Ecto neural progenitor cell (in vitro differentiated cells): Measurements from ENCODE around the gene NOTCH1.
"Not testable (repeated sequence)": the region's sequence is repeated elsewhere in the genome, so short reads cannot be mapped to it uniquely, and the experiment has no call there.

ENCODE experiments used
- DNase-seq: peaks from one replicate; pipeline ENCODE4 v3.0.0-alpha.2; 2018; ENCODE audit warnings: low spot score

NOTCH1 gene

DNA sequence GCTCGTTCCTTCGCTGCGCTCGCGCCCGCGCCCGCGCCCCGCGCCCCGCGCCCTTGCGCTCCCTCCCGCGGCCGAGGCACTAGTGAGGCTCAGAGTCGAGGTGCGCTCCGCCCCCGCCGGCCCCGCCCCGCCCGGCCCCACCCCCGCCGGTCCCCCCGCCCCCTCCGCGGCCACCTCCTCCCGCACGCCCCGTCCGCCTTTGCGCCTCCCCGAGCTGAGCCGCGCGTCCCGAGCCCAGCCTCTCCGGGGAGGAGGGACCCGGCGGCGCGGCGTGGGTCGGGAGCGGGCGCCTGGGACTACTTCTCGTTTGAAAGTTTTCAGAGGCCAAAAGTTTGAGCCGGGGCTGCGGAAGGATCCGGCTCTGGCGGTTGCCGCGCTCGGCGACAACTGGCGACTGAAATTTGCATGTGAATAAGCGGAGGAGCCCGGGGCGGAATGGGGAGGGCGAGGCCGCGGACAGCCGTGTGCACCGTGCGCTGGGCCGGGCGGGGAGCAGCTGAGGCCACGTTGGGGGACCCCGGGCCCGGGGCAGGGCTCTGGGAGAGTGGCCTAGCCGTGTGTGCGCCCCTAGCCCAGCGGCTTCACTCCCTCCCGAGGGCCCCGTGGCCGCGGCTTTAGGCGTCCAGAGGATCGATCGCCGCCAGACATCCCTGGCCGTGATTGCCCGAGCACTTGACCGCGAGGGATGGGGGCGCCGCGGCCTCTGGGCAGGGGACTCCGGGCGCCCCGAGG is at the start of gene NOTCH1:
NOTCH1 (minus strand) TSS at position 84 of the 732 bp plus-strand sequence. CDS start 262 bp downstream, outside the sequence.
- peak; percentile 93 for DNase-seq

DNA sequence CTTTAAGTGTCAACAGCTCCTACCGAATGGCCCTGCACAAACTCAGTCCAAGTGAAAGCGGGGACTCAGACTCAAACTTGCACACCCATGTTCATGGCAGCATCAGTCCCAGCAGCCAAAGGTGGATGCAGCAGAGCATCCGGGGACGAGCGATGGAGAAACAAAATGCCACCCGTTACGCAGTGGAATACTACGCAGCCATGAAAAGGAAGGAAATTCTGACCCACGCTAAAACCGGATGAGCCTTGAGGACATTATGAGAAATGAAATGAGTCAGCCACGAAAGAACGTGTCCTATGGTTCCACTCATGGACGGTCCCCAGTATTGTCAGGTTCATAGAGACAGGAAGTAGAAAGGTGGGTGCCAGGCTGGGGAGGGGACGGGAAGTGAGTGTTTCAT is 48.6 kb upstream of the NOTCH1 start:
- no peak for DNase-seq

DNA sequence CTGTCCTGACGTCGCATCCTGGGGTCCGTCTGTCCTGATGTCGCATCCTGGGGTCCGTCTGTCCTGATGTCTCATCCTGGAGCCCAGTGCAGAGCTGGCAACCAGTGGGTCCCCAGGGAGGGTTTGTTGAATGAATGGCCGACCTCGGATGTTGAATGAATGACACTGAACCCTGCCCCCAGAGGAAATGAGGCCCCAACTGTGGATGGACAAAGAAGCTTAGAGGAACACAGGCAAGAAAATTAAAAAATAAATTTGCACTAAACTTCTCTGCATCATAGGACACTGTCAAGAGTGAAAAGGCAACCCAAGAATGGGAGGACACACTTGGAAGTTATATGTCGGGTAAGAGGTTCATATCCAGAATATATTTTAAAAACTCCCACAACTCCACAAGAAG is 47.7 kb upstream of the NOTCH1 start:
- no peak for DNase-seq

DNA sequence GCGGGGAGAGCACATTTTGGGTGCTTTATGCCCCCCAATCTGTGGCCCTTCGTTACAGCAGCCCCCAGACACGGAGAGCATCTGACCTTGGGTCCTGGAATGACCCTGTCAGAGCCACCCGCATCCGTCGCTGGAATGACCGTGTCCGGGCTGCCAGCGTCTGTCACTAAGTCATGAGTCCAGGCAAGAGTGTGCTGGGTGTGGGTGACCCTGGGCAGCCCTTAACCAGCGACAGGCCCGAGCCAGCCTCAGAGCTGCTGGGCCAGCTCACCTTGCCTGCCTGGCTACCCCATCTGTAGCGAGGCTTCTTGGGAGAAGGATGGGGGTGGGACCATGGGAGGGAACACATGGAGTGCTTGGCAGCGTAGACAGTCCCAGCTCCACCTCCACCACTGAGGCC is 46.8 kb upstream of the NOTCH1 start:
- DNase-seq = no peak

DNA sequence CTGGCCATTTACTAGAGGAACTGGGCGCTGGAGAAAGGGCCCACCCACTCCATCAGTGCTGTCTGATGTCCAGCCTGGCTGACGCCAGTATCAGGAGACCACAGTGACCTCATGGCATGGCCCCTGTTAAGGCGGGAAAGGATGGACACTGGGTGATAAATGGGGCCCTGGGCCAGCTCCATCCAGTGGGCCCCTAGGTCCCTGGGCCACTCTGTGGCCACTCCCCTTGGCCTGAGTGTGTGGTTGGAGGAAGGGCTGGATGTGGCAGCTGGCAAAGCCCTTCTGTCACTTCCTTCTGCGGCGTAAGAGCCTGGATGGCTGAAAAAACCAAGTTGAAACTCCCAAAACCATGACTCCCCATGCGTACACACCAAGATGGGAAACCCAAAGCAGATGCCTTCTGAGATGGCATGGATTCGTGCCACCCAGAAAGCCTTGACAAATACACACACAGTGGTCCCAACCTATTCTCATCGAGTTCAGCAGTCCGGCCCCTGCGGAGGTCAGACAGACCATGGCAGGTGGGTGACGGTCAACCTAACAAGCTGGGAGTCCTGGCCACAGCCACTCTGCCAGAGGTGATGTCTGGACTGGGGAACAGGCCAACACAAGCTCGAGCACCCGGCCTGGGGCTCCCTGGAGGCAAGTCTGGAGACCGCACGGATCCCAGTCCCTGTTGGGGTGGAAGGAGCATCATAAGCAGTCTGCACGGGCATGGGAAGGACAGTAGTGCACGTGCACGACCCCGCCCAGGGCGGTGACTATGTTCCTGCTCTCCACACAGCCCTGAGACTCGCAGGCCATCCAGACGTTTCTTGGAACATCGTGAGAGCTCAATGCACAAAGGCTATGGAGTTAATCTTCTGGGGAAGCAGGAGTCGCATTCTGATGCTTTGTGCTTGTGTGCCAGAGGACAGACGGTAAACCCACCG is 45.2 kb upstream of the NOTCH1 start:
- no peak for DNase-seq

DNA sequence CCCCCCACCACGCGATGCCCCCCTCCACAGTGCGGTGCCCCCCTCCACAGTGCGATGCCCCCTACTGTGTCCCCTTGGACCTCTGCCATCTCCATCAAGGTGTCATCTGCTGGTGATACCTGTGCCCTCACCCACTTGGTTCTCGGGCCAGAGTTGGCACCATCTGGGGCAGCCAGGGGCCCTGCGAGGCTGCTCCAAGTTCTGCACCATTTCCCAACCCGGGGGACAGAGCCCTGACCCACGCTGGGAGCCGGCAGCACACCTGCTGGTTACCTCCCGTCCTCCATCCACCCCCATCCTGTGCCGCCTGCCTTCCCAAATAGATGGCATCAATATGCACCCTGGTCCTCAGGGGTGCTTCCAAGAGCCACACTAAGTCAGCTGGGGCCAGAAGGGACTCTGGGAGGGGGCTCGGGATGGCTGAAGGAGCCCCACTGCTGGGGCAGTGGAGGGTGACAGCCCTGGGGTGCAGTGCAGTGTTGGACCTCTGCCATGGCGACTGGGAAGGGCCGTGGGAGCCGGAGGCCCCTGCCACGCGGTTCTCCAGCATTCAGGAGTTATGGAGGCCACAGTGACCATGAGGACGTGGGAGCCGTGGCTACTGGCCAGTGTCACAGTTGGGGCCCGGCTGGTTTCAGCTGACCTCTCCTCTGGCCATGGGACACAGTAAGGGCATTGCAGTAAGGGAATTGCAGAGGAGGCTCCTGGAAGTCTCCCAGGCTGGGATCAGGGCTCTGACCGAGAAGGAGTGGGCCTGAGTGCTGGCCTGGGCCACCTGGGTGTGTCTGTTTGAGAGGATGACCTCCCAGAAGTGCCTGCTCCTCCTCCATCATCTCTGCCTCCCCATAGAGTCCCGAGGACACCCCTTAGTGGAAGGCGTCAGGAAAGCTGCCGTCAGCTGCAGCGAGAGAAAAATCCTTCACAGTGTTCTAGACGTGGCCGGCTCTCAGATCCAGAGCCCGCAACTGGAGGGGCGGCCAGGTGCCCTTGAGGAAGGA is 44.2 kb upstream of the NOTCH1 start:
- no peak for DNase-seq

DNA sequence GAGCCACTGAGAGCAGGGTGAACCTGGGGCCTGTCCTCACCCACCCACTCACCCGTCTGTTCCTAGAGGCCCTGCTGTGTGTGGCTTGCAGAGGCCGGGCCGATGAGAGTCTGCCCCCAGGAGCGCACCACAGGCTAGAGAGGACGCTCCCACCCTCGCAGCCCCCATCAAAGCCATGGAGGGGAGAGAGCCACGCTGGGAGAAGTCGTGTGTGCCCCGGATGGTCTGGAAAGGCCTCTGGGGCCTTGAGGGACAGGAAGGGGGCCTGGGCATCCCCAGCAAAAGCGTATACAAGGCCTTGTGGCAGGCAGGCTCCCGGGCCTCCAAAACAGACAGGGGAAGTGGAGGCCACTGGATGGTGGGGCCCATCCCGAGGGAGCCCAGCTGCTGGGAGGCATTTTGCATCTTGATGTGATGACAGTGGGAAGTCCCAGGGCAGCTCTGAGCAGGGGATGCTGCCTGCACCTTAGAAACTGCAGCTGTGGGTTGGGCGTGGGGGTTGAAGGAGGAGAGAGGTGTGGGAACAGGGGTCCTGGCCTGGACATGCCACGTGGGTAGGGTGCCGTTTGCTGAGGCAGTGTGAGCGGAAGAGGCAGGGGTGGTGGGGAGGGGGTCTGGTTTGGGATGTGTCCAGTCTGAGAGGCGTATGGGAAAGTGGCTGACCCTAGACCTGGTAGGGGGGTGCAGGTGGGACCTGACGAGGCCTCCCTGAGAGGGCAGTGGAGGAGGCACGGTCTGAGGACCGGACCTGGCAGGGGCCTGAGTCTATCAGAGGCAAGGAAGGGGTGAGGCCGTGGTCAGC is 43.0 kb upstream of the NOTCH1 start:
- no peak for DNase-seq

DNA sequence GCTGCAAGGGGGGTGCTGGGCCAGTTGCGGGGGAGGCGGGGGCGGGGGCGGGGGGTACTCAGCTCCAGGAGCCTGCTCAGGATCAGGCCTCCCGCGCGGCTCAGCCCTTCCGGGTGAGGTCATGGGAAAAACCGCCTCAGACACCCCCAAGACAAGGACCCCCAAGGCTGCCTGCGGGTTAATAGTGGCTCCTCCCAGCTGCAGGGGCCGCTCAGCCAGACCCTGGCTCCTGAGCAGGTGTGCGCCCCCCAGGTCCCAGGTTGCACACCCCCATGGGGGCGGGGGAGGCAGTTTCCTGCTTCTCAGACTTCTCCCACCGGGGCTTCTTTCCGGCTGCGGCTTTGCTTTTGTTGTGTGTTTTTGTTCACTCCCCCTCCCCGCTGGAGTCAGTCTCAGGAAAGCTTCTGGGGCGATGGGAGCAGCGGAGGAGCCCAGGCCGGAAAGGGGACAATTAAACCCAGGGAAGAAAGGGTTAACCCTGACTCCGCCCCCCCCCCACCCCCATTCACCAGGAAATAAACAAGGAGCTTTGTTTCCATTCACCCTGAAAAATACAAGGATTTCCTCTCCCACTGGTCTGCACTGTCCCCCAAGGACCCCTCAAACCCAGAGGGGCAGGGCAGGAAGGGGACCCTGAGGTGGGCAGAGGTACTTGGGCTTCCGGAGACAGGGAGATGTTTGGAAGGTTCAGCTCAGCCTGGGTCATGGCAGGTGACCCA is 42.3 kb upstream of the NOTCH1 start:
- peak; percentile 81 for DNase-seq

DNA sequence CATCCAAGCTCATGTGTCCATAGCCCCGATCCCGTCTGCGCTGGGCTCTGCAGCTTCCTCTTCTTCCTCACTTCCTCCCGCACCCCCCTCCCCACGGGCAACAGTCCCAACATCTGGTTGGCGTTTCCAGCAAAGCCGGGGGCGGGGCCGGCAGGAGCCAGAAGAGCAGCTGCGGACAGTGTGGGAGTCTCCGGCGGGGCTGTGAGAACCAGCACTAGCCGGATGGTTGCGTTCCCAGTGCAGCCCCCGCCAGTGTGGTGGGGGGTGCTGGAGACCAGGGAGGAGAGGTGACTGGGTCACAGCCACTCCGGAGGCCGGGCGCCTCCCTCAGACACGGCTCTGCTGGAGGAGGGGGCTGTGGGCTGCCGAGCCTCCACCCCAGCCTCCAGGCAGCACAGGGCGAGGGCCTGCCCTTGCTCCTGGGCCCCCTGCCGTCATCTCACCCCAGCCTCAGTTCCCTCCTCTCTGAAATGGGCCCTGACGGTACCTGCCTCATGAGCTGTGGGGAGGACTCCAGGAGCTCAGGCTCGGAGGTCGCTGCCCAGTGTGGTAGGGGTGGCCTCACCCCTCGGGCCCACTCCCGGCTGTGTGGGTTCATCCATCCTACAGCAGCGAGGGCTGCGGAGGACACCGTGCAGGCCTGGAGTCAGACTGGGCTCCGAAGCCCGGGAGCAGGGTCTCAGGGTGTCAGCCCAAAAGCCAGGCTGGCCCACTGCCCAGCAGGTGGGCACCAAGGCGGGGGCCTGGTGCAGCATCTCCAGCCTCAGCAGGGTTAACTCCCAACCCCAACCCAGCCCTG is 41.5 kb upstream of the NOTCH1 start:
- peak; percentile 90 for DNase-seq

DNA sequence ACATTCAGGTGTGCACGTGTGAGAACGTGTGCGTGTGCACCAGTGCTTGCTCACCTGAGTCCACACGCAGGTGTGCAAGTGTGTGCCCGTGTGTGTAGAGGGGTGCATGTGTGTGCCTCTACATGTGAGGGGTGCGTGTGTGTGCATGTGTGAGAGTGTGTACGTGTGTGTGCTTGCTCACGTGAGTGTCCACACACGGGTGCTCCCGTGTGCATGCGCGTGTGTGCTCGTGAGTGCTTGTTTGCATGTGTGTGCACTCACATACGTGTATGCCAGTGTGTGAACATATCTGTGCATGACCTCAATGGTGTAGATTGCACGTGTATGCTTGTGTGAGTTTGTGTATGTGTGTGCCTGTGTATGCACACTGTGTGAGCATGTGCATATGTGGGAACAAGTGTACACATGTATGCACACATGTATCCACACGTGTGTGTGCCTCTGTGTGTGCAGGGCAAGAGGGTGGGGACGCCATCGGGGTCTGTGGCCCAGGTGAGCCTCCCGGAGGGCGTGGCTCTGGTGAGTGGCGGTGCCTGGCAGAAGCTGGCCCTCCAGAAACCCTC is 40.6 kb upstream of the NOTCH1 start:
- DNase-seq = no peak

DNA sequence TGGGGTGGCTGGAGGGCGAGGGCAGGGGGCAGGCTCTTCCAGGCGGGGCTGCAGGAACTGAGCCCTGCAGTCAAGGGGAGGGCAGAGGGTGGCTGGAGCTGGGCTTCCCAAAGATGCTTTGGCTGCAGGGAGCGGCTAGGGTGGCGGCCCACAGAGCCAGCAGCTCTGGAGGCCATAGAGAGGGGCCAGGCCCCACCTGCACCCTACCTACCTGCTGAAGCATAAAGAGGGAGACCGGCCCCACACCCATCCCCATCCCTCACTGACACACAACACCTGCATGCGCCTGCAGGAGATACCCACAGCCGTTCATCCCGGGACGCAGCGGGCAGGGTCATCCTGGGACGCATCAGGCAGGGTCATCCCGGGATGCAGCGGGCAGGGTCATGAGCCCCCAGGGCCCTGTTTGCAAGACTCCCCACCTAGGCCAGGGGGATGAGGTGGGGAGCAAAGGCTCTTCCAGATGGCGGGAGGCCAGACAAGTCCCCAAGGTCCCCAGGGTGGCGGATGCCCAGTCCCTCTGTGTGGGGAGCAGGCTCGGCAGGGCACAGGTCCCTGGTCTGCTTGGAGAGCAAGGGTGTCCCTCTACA is 39.8 kb upstream of the NOTCH1 start:
- DNase-seq = no peak

DNA sequence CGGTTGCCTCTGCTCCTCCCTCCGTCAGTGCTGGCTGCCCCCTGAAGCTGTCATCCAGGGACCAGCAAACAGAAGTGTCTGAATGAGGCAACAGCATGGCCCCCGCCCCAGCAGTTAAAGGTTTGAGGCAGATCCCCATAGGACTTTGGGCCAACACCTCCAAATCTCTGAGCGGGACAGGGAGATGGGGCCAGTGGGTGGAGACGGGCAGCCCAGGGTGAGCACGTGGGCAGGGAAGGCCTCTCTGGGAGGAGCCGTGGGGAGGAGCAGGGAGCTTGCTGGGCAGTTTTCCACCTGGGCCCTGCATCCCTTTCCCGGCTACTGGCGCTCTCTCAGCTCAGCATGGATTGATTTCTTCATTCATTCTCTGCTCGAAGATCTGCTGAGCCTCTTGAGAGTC is 39.1 kb upstream of the NOTCH1 start:
- DNase-seq = no peak

DNA sequence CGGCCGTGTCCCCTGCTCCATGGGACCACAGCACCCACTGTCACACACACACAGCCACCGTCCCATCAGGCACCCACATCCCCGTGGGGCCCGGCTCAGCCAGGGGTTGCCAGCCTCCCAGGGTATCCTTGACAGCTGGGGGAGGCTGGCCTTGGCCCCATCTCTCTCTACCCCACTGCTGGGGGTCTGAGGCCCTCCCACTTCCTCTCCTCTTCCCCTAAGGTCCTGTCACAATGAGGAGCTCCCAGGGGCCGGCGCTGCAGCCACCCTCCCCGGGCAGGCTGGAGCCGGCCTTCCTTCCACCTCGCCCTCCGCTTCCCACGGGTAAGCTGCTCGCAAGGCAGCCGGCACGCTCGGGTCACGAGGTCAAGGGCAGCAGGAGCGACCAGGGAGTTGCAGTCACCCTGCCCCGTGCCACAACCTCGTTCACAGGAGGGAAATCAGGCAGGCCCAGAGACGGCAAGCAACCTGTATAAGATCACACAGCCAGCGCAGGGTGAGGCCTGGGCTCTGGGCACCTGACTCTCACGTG is 38.6 kb upstream of the NOTCH1 start:
- DNase-seq = no peak

DNA sequence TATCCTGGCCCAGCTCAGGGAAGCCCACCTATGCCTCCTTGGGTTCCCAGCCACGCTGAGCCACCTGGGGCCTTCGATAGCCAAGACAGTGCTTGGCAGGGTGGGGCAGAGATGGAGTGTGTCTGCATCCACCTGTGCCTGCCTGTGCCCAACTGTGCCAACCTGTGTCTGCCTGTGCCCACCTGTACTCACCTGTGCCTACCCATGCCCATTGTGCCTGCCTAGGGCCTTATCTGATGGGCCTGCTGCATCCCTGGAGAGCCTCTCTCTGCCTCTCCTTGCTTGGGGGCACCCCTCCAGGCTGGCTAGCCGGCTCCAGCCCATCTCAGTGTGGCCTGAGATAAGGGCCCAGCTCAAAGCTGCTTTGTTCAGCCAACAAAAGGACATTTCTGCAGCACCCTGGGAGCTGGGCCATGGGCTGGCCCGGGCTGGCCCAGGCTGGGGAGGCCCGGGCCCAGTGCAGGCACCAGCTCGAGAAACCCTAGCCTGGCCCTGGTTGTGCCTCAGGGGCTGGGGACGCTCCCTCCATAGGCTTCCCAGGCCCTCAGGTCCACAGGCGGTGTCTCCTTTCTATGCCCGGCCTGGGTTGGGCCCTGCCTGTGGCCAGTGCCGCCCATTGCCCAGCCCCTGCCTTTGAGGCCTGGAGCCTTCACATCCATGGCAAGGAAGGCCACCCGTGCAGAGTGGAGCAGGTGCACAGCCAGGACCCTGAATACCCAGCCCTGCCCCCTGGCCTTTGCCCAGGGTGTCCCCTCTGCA is 37.3 kb upstream of the NOTCH1 start:
- DNase-seq = no peak

DNA sequence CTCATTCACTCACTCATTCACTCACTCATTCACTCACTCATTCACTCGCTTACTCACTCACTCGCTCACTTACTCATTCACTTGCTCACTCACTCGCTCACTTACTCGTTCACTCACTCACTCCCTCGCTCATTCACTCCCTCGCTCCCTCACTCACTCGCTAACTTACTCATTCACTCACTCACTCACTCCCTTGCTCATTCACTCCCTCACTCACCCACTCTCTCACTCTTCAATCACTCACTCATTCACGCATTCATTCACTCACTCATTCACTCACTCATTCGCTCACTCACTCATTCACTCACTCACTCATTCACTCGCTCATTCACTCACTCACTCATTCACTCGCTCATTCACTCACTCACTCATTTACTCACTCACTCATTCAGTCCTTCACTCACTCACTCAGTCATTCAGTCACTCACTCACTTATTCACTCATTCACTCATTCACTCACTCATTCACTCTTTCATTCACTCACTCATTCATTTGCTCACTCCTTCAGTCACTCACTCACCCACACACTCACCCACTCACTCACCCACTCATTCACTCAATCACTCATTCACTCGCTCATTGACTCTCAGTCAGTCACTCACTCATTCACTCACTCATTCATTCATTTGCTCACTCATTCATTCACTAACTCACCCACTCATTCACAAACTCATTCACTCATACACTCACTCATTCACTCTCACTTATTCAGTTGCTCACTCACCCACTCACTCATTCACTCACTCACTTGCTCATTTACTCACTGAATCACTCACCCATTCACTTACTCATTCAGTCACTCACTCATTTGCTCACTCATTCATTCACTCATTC is 36.0 kb upstream of the NOTCH1 start:
- DNase-seq = no peak

DNA sequence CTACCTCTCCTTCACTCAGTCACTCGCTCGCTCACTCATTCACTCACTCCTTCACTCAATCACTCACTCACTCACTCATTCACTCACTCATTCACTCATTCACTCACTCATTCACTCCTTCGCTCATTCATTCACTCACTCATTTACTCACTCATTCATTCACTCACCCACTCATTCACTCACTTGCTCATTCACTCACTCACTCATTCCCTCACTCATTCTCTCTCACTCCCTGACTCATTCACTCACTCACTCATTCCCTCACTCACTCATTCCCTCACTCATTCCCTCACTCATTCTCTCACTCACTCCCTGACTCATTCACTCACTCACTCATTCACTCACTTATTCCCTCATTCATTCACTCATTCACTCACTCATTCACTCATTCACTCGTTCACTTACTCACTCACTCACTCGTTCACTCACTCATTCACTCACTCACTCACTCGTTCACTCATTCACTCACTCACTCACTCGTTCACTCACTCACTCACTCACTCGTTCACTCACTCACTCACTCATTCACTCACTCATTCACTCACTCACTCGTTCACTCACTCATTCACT is 33.9 kb upstream of the NOTCH1 start:
- not testable (repeated sequence) for DNase-seq
